ENCODE data around the gene TEDC2. TPM values are rescaled to one million over a fixed set of nuclear protein-coding genes. Genes with fewer than 3 reads are reported as not detected.

TEDC2 gene
- total and polyA plus RNA-seq, 5 donors from 2014 or later: 0.41 to 1.4 (median 0.67) TPM; not detected in 2

- no peak for ATAC-seq (ENCODE audit: low read depth in 2 of 2)
- H3K36me3 ChIP-seq (ENCODE audit: control insufficient read depth, insufficient read depth, low read length): no peaks in the 10 kb centered on the region
- H3K27ac ChIP-seq (ENCODE audit: insufficient read depth, low read length, poor library complexity, severe bottlenecking): no peak overlapping the region
- DNase-seq: no peak
- no peaks in the 10 kb centered on the region for H3K27me3 Mint-ChIP-seq
- H3K9me3 Mint-ChIP-seq: no peaks in the 10 kb centered on the region
- no peaks in the 10 kb centered on the region for H3K27me3 ChIP-seq (ENCODE audit: control insufficient read depth, insufficient read depth, low read length)
- H3K4me3 ChIP-seq (ENCODE audit: low read depth, low read length): no peak overlapping the region
- no peaks in the 10 kb centered on the region for H3K9me3 ChIP-seq (ENCODE audit: control insufficient read depth in 2 of 2, low read length in 2 of 2)
- H3K4me1 ChIP-seq (ENCODE audit: control insufficient read depth, insufficient read depth, low read length, poor library complexity, severe bottlenecking): peaks cover 10% of the 10 kb centered on the region
- H3K4me3 Mint-ChIP-seq: no peak overlapping the region
- H3K27ac Mint-ChIP-seq: no peak overlapping the region
- H3K4me1 Mint-ChIP-seq: peaks cover 4 to 16% (median 8%) of the 10 kb centered on the region in 4 donors
- H3K36me3 Mint-ChIP-seq: no peaks in the 10 kb centered on the region
Observed at GRCh38 chr16:2489581-2489980, 29.7 kb downstream of the TEDC2 start.

- ATAC-seq (ENCODE audit: low read depth in 2 of 2): no peak
- no peaks in the 10 kb centered on the region for H3K36me3 Mint-ChIP-seq
- no peak for DNase-seq
Observed at GRCh38 chr16:2490190-2491105, 30.5 kb downstream of the TEDC2 start.

GRCh38 chr16:2492292-2492691 is 32.4 kb downstream of the TEDC2 start:
- no peak overlapping the region for H3K27ac ChIP-seq (ENCODE audit: insufficient read depth, low read length, poor library complexity, severe bottlenecking)
- H3K9me3 Mint-ChIP-seq: no peaks in the 10 kb centered on the region
- no peaks in the 10 kb centered on the region for H3K27me3 Mint-ChIP-seq
- no peaks in the 10 kb centered on the region for H3K27me3 ChIP-seq (ENCODE audit: control insufficient read depth, insufficient read depth, low read length)
- H3K4me3 ChIP-seq (ENCODE audit: low read depth, low read length): no peak overlapping the region
- no peaks in the 10 kb centered on the region for H3K36me3 Mint-ChIP-seq
- H3K36me3 ChIP-seq (ENCODE audit: control insufficient read depth, insufficient read depth, low read length): peaks cover 3% of the 10 kb centered on the region
- peaks cover 2 to 5% (median 2%) of the 10 kb centered on the region in 4 donors for H3K4me1 Mint-ChIP-seq
- peaks cover 2% of the 10 kb centered on the region for H3K4me1 ChIP-seq (ENCODE audit: control insufficient read depth, insufficient read depth, low read length, poor library complexity, severe bottlenecking)
- DNase-seq (no peak), ATAC-seq (ENCODE audit: low read depth in 2 of 2) (no peak)
- H3K9me3 ChIP-seq (ENCODE audit: control insufficient read depth in 2 of 2, low read length in 2 of 2): no peaks in the 10 kb centered on the region
- no peak overlapping the region for H3K4me3 Mint-ChIP-seq
- H3K27ac Mint-ChIP-seq: no peak overlapping the region

More at GRCh38 chr16:2490190-2491105, 30.5 kb downstream of the TEDC2 start:
- Histone ChIP-seq H3K4me3 (ENCODE audit: low read depth, low read length) (no peak overlapping the region), H3K27me3 (ENCODE audit: control insufficient read depth, insufficient read depth, low read length) (no peaks in the 10 kb centered on the region), H3K27ac (ENCODE audit: insufficient read depth, low read length, poor library complexity, severe bottlenecking) (no peak overlapping the region), H3K9me3 (ENCODE audit: control insufficient read depth in 2 of 2, low read length in 2 of 2) (no peaks in the 10 kb centered on the region), H3K4me1 (ENCODE audit: control insufficient read depth, insufficient read depth, low read length, poor library complexity, severe bottlenecking) (peaks cover 10% of the 10 kb centered on the region), H3K36me3 (ENCODE audit: control insufficient read depth, insufficient read depth, low read length) (no peaks in the 10 kb centered on the region)
- Mint-ChIP-seq H3K4me3 (no peak overlapping the region), H3K4me1 (peaks cover 4 to 13% (median 8%) of the 10 kb centered on the region in 4 donors), H3K27ac (no peak overlapping the region), H3K9me3 (no peaks in the 10 kb centered on the region), H3K27me3 (no peaks in the 10 kb centered on the region)

GRCh38 chr16:2493605-2494004 is 33.7 kb downstream of the TEDC2 start:
- Histone ChIP-seq H3K27ac (ENCODE audit: insufficient read depth, low read length, poor library complexity, severe bottlenecking) (no peak overlapping the region), H3K36me3 (ENCODE audit: control insufficient read depth, insufficient read depth, low read length) (peaks cover 3% of the 10 kb centered on the region), H3K27me3 (ENCODE audit: control insufficient read depth, insufficient read depth, low read length) (no peaks in the 10 kb centered on the region), H3K4me3 (ENCODE audit: low read depth, low read length) (no peak overlapping the region), H3K4me1 (ENCODE audit: control insufficient read depth, insufficient read depth, low read length, poor library complexity, severe bottlenecking) (no peaks in the 10 kb centered on the region), H3K9me3 (ENCODE audit: control insufficient read depth in 2 of 2, low read length in 2 of 2) (no peaks in the 10 kb centered on the region)
- DNase-seq: no peak
- Mint-ChIP-seq H3K9me3 (no peaks in the 10 kb centered on the region), H3K36me3 (no peaks in the 10 kb centered on the region), H3K4me1 (peaks cover 0 to 2% (median 0%) of the 10 kb centered on the region in 4 donors), H3K27ac (no peak overlapping the region), H3K27me3 (no peaks in the 10 kb centered on the region), H3K4me3 (no peak overlapping the region)
- no peak for ATAC-seq (ENCODE audit: low read depth in 2 of 2)

GRCh38 chr16:2494616-2495015 is 34.7 kb downstream of the TEDC2 start:
- DNase-seq (no peak), ATAC-seq (ENCODE audit: low read depth in 2 of 2) (no peak)
- no peaks in the 10 kb centered on the region for H3K9me3 ChIP-seq (ENCODE audit: control insufficient read depth in 2 of 2, low read length in 2 of 2)
- Mint-ChIP-seq H3K36me3 (no peaks in the 10 kb centered on the region), H3K4me1 (peaks cover 0 to 2% (median 0%) of the 10 kb centered on the region in 4 donors), H3K9me3 (no peaks in the 10 kb centered on the region), H3K27ac (no peak overlapping the region), H3K4me3 (no peak overlapping the region), H3K27me3 (no peaks in the 10 kb centered on the region)
- H3K4me1 ChIP-seq (ENCODE audit: control insufficient read depth, insufficient read depth, low read length, poor library complexity, severe bottlenecking): no peaks in the 10 kb centered on the region
- H3K36me3 ChIP-seq (ENCODE audit: control insufficient read depth, insufficient read depth, low read length): peaks cover 3% of the 10 kb centered on the region
- H3K27me3 ChIP-seq (ENCODE audit: control insufficient read depth, insufficient read depth, low read length): no peaks in the 10 kb centered on the region
- H3K27ac ChIP-seq (ENCODE audit: insufficient read depth, low read length, poor library complexity, severe bottlenecking): no peak overlapping the region
- H3K4me3 ChIP-seq (ENCODE audit: low read depth, low read length): no peak overlapping the region

GRCh38 chr16:2495041-2495440 is 35.1 kb downstream of the TEDC2 start:
- Histone ChIP-seq H3K27me3 (ENCODE audit: control insufficient read depth, insufficient read depth, low read length) (no peaks in the 10 kb centered on the region), H3K36me3 (ENCODE audit: control insufficient read depth, insufficient read depth, low read length) (peaks cover 3% of the 10 kb centered on the region), H3K4me3 (ENCODE audit: low read depth, low read length) (no peak overlapping the region), H3K9me3 (ENCODE audit: control insufficient read depth in 2 of 2, low read length in 2 of 2) (no peaks in the 10 kb centered on the region), H3K4me1 (ENCODE audit: control insufficient read depth, insufficient read depth, low read length, poor library complexity, severe bottlenecking) (no peaks in the 10 kb centered on the region), H3K27ac (ENCODE audit: insufficient read depth, low read length, poor library complexity, severe bottlenecking) (no peak overlapping the region)
- Mint-ChIP-seq H3K27me3 (no peaks in the 10 kb centered on the region), H3K4me3 (no peak overlapping the region), H3K36me3 (no peaks in the 10 kb centered on the region), H3K4me1 (peaks cover 0 to 2% (median 0%) of the 10 kb centered on the region in 4 donors), H3K9me3 (no peaks in the 10 kb centered on the region), H3K27ac (no peak overlapping the region)
- ATAC-seq (ENCODE audit: low read depth in 2 of 2): no peak
- no peak for DNase-seq

- Mint-ChIP-seq H3K4me1 (peaks cover 0 to 2% (median 1%) of the 10 kb centered on the region in 4 donors), H3K27ac (no peak overlapping the region), H3K4me3 (no peak overlapping the region), H3K27me3 (no peaks in the 10 kb centered on the region), H3K9me3 (peaks cover 0 to 2% (median 0%) of the 10 kb centered on the region in 7 donors), H3K36me3 (no peaks in the 10 kb centered on the region)
- H3K4me3 ChIP-seq (ENCODE audit: low read depth, low read length): no peak overlapping the region
- DNase-seq (no peak), ATAC-seq (ENCODE audit: low read depth in 2 of 2) (no peak)
- H3K36me3 ChIP-seq (ENCODE audit: control insufficient read depth, insufficient read depth, low read length): peaks cover 3% of the 10 kb centered on the region
- peaks cover 5% of the 10 kb centered on the region for H3K4me1 ChIP-seq (ENCODE audit: control insufficient read depth, insufficient read depth, low read length, poor library complexity, severe bottlenecking)
- H3K9me3 ChIP-seq (ENCODE audit: control insufficient read depth in 2 of 2, low read length in 2 of 2): no peaks in the 10 kb centered on the region
- no peaks in the 10 kb centered on the region for H3K27me3 ChIP-seq (ENCODE audit: control insufficient read depth, insufficient read depth, low read length)
- H3K27ac ChIP-seq (ENCODE audit: insufficient read depth, low read length, poor library complexity, severe bottlenecking): no peak overlapping the region
Observed at GRCh38 chr16:2496223-2497115, 36.6 kb downstream of the TEDC2 start.
